ENCODE results near the gene ARHGEF11. TPM values are rescaled to one million over a fixed set of nuclear protein-coding genes. Genes with fewer than 3 reads are reported as not detected.

Gene ARHGEF11
- total RNA-seq, 1 experiment from 2014 or later, result 41.1 TPM

- H3K4me1 Mint-ChIP-seq, result no peaks in the 10 kb centered on the region
- Histone ChIP-seq H3K9me3 (ENCODE audit: control insufficient read depth, low read depth, low read length) (no peaks in the 10 kb centered on the region), H3K4me2 (ENCODE audit: insufficient read depth, insufficient read length, low read length) (no peak overlapping the region), H3K14ac (ENCODE audit: insufficient read depth, low read length) (no peak overlapping the region), H2BK5ac (ENCODE audit: insufficient read length, low read length) (no peak overlapping the region), H3K23ac (ENCODE audit: insufficient read length, low read depth, low read length) (no peak overlapping the region), H3K4ac (ENCODE audit: low read depth, low read length) (no peak overlapping the region), H3K27me3 (ENCODE audit: insufficient read depth, low read length) (no peaks in the 10 kb centered on the region), H3T11ph (ENCODE audit: low read length) (no peak overlapping the region), H4K20me1 (ENCODE audit: control insufficient read depth, insufficient read depth, insufficient read length) (no peaks in the 10 kb centered on the region), H2BK120ac (ENCODE audit: low read depth, low read length, poor library complexity, severe bottlenecking) (no peak overlapping the region), H3K79me1 (ENCODE audit: insufficient read depth, low read depth, low read length, poor library complexity, severe bottlenecking) (no peaks in the 10 kb centered on the region), H2AFZ (ENCODE audit: low read length) (no peak overlapping the region), H3K79me2 (ENCODE audit: insufficient read depth, low read length) (no peaks in the 10 kb centered on the region), H3K23me2 (ENCODE audit: insufficient read length, low read depth, low read length, poor library complexity, severe bottlenecking) (no peaks in the 10 kb centered on the region), H4K91ac (ENCODE audit: insufficient read length, low read depth, low read length) (no peak overlapping the region), H3K18ac (ENCODE audit: insufficient read length, low read depth, low read length) (no peak overlapping the region), H3K27ac (ENCODE audit: insufficient read length, low read depth, low read length) (no peak overlapping the region), H3K9ac (ENCODE audit: extremely low read depth, insufficient read length, low read length) (no peak overlapping the region), H3K4me1 (ENCODE audit: insufficient read depth, low read length) (no peaks in the 10 kb centered on the region), H2BK15ac (ENCODE audit: low read depth, low read length) (no peak overlapping the region), H4K8ac (replicated peaks; ENCODE audit: insufficient read length, low read depth, low read length) (no peak overlapping the region), H4K5ac (ENCODE audit: insufficient read length, low read depth, low read length) (no peak overlapping the region), H2AK5ac (ENCODE audit: insufficient read length, low read length) (no peak overlapping the region), H2BK12ac (ENCODE audit: insufficient read length, low read depth, low read length) (no peak overlapping the region), H2BK20ac (ENCODE audit: low read depth, low read length, poor library complexity, severe bottlenecking) (no peak overlapping the region), H3K56ac (ENCODE audit: insufficient read length, low read depth, low read length) (no peak overlapping the region)
- H3K27ac Mint-ChIP-seq, result no peak overlapping the region
- no peaks in the 10 kb centered on the region for H3K27me3 Mint-ChIP-seq (ENCODE audit: low read depth)
- no peak for DNase-seq
- no peaks in the 10 kb centered on the region for H3K9me3 Mint-ChIP-seq
- no CpG with 5 or more reads among the region's 6 CpGs for WGBS (ENCODE audit: extremely low coverage, insufficient read length, low lambda C conversion rate)
- no peak overlapping the region for H3K4me3 Mint-ChIP-seq
- no peak for TF ChIP-seq CTCF (conservative IDR thresholded peaks at IDR 0.05)
- H3K36me3 Mint-ChIP-seq (ENCODE audit: insufficient read depth in 1 of 3, low read depth in 3 of 3), result peaks cover 31 to 90% (median 83%) of the 10 kb centered on the region in 3 experiments; a peak in 6 of 7 replicates
Measured at GRCh38 chr1:156959925-156960324, 85.6 kb downstream of the ARHGEF11 start.

Data from H9 (cell line).